NCI-H2081 treated with DMSO at 0.1 percent for 48 hours (cell line): ENCODE data around the gene SLC49A3.

Experiments
- DNase-seq: peaks from one replicate; lab custom pipeline; 2025; lab: John Stamatoyannopoulos, UW

Gene SLC49A3

DNA sequence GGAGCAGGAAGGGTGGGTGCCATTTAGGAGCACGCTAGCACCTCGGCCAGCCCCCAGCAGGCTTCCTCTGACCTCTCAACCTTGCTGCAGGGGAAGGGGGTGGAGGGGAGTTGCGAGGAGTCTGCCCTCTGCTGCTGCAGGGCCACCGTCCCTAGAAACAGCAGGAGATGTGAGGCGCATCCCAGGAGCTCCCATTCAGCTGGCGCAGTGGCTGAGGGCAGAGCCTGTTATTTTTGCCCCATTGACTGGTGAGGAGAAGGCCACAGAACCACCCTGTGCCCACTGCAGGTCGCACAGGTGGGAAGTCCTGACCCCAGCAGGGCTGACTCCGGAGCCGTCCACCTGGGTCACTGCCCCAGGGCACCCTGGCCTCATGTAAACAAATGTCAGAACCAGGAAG lies 55.5 kb downstream of the SLC49A3 start:
- no peak for DNase-seq

DNA sequence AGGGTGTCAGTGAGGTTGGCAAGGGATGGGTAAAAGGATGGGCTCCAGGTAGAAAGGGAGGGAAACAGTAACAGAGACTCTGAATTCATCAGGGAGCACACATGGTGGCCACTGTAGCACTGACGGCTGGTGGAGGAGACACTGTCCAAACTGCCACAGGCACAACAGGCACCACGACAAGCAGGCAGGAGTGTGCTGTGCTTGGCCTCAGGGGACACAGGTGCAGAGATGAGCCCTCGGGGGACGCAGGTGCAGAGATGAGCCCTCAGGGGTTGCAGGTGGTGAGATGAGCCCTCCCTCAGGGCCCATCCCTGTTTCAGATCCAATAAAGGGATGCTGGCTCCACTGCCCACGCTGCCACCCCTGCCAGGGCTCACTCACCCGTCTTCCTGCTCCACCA lies 56.0 kb downstream of the SLC49A3 start:
- DNase-seq: no peak

DNA sequence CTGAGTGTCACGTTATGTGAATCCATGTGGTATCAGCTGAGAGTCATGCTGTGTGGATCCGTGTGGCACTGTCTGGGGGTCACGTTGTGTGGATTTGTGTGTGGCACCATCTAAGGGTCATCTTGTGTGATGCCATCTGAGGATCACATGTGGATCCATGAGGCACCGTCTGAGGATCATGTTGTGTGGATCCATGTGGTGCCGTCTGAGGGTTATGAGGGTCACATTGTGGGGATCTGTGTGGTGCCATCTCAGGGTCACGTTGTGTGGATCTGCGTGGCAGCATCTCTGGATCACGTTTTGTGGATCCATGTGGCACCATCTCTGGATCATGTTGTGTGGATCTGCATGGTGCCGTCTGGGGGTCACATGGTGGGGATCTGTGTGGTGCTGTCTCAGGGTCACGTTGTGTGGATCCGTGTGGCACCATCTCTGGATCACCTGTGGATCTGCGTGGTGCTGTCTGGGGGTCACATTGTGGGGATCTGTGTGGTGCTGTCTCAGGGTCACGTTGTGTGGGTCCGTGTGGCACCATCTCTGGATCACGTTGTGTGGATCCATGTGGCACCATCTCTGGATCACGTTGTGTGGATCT lies 56.7 kb downstream of the SLC49A3 start:
- no peak for DNase-seq
